ENCODE measurements around the gene ACADSB. TPM values are rescaled to one million over a fixed set of nuclear protein-coding genes. Genes with fewer than 3 reads are reported as not detected.

ACADSB gene
- total RNA-seq, 1 donor: 9.4 TPM

- no peaks in the 10 kb centered on the region for H3K36me3 ChIP-seq (ENCODE audit: insufficient read depth, low read length)
- H3K27ac ChIP-seq (ENCODE audit: low read depth, low read length): no peak overlapping the region
- H3K4me1 ChIP-seq (ENCODE audit: insufficient read depth, low read length): no peaks in the 10 kb centered on the region
- H3K4me2 ChIP-seq (ENCODE audit: insufficient read depth, low read length): no peak overlapping the region
- H4K20me1 ChIP-seq (ENCODE audit: insufficient read depth, low read length): no peaks in the 10 kb centered on the region
- no peak overlapping the region for H2AFZ ChIP-seq (ENCODE audit: low read length)
- no peak for TF ChIP-seq CTCF (IDR thresholded peaks at IDR 0.05; ENCODE audit: extremely low read depth, low read depth, low read length)
- H3K79me2 ChIP-seq (ENCODE audit: insufficient read depth, low read length): no peaks in the 10 kb centered on the region
- no peak for DNase-seq (ENCODE audit: insufficient read length, low spot score, missing footprints)
- no peaks in the 10 kb centered on the region for H3K27me3 ChIP-seq (ENCODE audit: insufficient read depth, low read length)
- H3K9me3 ChIP-seq (ENCODE audit: low read depth, low read length): no peaks in the 10 kb centered on the region
- no peak overlapping the region for H3K4me3 ChIP-seq (ENCODE audit: insufficient read depth, low read length)
Observed at GRCh38 chr10:123042708-123043408, 34.1 kb downstream of the ACADSB start.

DNA sequence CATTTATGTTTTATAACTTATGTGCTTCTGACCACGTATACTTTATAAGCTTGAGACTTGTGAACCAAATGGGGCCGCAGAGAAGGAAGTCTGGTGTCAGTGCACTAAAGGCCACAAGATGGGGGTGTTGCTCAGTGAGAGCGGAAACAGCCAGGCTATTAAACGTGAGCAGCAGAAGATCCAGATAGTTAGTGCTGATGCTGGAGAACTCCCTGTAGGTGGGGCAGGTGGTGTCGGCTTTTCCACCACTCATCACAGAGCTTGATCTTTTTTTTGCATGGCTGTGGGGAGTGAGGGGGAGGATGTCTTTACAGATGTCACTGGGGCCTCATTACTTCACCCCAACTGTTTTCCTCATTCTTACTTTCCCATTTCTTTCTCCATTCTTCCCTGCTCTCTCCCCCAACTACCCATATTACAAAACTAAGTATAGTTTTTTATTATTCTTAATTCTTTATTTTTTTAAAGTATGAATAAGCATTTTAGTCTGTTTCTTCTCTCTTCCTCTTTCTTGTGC, 34.7 kb downstream of the ACADSB start:
- Histone ChIP-seq H3K4me3 (ENCODE audit: insufficient read depth, low read length) (no peak overlapping the region), H4K20me1 (ENCODE audit: insufficient read depth, low read length) (no peaks in the 10 kb centered on the region), H3K4me2 (ENCODE audit: insufficient read depth, low read length) (no peak overlapping the region), H3K79me2 (ENCODE audit: insufficient read depth, low read length) (no peaks in the 10 kb centered on the region), H3K27ac (ENCODE audit: low read depth, low read length) (no peak overlapping the region), H3K4me1 (ENCODE audit: insufficient read depth, low read length) (no peaks in the 10 kb centered on the region), H3K9me3 (ENCODE audit: low read depth, low read length) (no peaks in the 10 kb centered on the region), H3K27me3 (ENCODE audit: insufficient read depth, low read length) (no peaks in the 10 kb centered on the region), H3K36me3 (ENCODE audit: insufficient read depth, low read length) (no peaks in the 10 kb centered on the region), H2AFZ (ENCODE audit: low read length) (no peak overlapping the region)
- DNase-seq (ENCODE audit: insufficient read length, low spot score, missing footprints): peak; percentile 70
- TF ChIP-seq CTCF (IDR thresholded peaks at IDR 0.05; ENCODE audit: extremely low read depth, low read depth, low read length): peak; percentile 80

GRCh38 chr10:123044391-123044790, 35.6 kb downstream of the ACADSB start:
- no peak overlapping the region for H2AFZ ChIP-seq (ENCODE audit: low read length)
- DNase-seq (ENCODE audit: insufficient read length, low spot score, missing footprints): no peak
- H3K27ac ChIP-seq (ENCODE audit: low read depth, low read length): no peak overlapping the region
- no peak for TF ChIP-seq CTCF (IDR thresholded peaks at IDR 0.05; ENCODE audit: extremely low read depth, low read depth, low read length)
- no peak overlapping the region for H3K4me2 ChIP-seq (ENCODE audit: insufficient read depth, low read length)
- no peaks in the 10 kb centered on the region for H3K4me1 ChIP-seq (ENCODE audit: insufficient read depth, low read length)
- H3K27me3 ChIP-seq (ENCODE audit: insufficient read depth, low read length): no peaks in the 10 kb centered on the region
- H3K79me2 ChIP-seq (ENCODE audit: insufficient read depth, low read length): no peaks in the 10 kb centered on the region
- no peaks in the 10 kb centered on the region for H4K20me1 ChIP-seq (ENCODE audit: insufficient read depth, low read length)
- H3K9me3 ChIP-seq (ENCODE audit: low read depth, low read length): no peaks in the 10 kb centered on the region
- H3K4me3 ChIP-seq (ENCODE audit: insufficient read depth, low read length): no peak overlapping the region
- no peaks in the 10 kb centered on the region for H3K36me3 ChIP-seq (ENCODE audit: insufficient read depth, low read length)

DNA sequence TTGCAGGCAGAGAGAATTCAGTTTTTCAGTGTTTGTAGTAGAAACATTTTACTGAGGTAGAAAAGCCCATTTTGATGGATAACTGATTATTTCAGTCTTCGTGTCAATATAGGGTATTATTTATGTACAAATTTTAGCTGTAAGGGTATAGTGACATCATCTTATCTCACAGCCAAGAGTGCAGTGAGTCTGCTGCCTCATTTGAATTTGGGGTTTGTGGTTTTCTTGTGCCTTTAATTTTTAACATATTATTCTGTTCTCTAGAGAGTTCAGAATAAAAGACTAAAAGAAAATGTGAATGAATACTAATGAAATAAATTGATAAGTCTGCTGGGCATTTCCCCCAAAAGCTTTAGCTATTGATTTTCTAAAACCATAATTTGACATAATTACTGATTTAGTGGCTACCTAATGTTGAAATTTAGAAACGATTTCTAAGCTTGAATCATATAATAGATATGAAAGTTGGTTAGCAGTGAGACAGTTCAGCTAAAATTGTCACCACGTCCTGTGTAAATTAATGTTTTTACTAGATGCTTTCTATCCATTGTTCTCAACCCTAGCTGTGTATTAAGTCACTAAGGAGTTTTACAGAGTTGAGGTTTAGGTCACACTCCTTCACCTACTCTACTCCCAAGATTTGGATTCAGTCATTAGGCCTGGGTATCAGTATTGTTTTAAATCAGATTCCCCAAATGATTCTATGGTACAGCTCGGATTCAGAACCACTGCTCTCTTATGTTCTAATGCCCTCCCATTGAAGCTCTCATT, 37.3 kb downstream of the ACADSB start:
- Histone ChIP-seq H2AFZ (ENCODE audit: low read length) (no peak overlapping the region), H3K4me2 (ENCODE audit: insufficient read depth, low read length) (no peak overlapping the region), H3K27me3 (ENCODE audit: insufficient read depth, low read length) (no peaks in the 10 kb centered on the region), H3K79me2 (ENCODE audit: insufficient read depth, low read length) (no peaks in the 10 kb centered on the region), H3K36me3 (ENCODE audit: insufficient read depth, low read length) (no peaks in the 10 kb centered on the region), H3K4me1 (ENCODE audit: insufficient read depth, low read length) (no peaks in the 10 kb centered on the region), H4K20me1 (ENCODE audit: insufficient read depth, low read length) (no peaks in the 10 kb centered on the region), H3K4me3 (ENCODE audit: insufficient read depth, low read length) (no peak overlapping the region), H3K27ac (ENCODE audit: low read depth, low read length) (no peak overlapping the region), H3K9me3 (ENCODE audit: low read depth, low read length) (no peaks in the 10 kb centered on the region)
- no peak for TF ChIP-seq CTCF (IDR thresholded peaks at IDR 0.05; ENCODE audit: extremely low read depth, low read depth, low read length)
- no peak for DNase-seq (ENCODE audit: insufficient read length, low spot score, missing footprints)
